AG09309 (cell line): ENCODE results near the gene CLEC2A.

Experiments used
- DNase-seq: peaks from one replicate; pipeline ENCODE4 v3.0.0-alpha.2; 2010; ENCODE audit warnings: low read depth
- H3K4me3 ChIP-seq: 2 replicates; pipeline ENCODE4 v1.5.1; 2011; ENCODE audit warnings: mild to moderate bottlenecking, low read depth, low read length, moderate library complexity; ENCODE audit not compliant: control insufficient read depth
- TF ChIP-seq, protein P1 (sequence below): IDR thresholded peaks from 2 replicates; pipeline ENCODE4 v1.5.1; 2011; ENCODE audit warnings: mild to moderate bottlenecking, low read depth, low read length, inconsistent platforms; ENCODE audit not compliant: insufficient read depth, control insufficient read depth; ENCODE audit errors: missing control alignments

The CLEC2A gene

DNA sequence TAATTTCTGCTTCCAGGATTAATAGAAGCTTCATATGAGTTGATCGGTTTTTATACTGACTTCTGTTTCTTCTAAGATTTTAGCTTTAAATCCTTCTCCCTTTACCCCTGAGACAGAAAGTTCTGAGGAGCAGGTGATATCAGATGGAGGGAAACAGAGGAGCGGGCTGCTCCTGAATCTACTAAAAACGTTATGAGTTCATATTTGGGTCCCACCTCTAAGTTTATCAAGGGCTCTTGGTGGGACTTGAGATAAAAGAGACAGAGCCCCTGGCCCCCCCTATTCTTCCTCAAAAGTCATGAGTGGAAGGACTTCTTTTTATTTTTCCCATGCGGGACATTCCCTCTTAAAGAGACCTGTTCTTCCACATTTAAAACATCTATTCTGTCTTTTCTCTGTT lies 23.8 kb downstream of the CLEC2A start:
- no peak for DNase-seq
- no peak overlapping the region for H3K4me3 ChIP-seq
- TF ChIP-seq, protein P1, sequence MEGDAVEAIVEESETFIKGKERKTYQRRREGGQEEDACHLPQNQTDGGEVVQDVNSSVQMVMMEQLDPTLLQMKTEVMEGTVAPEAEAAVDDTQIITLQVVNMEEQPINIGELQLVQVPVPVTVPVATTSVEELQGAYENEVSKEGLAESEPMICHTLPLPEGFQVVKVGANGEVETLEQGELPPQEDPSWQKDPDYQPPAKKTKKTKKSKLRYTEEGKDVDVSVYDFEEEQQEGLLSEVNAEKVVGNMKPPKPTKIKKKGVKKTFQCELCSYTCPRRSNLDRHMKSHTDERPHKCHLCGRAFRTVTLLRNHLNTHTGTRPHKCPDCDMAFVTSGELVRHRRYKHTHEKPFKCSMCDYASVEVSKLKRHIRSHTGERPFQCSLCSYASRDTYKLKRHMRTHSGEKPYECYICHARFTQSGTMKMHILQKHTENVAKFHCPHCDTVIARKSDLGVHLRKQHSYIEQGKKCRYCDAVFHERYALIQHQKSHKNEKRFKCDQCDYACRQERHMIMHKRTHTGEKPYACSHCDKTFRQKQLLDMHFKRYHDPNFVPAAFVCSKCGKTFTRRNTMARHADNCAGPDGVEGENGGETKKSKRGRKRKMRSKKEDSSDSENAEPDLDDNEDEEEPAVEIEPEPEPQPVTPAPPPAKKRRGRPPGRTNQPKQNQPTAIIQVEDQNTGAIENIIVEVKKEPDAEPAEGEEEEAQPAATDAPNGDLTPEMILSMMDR, result no peak

DNA sequence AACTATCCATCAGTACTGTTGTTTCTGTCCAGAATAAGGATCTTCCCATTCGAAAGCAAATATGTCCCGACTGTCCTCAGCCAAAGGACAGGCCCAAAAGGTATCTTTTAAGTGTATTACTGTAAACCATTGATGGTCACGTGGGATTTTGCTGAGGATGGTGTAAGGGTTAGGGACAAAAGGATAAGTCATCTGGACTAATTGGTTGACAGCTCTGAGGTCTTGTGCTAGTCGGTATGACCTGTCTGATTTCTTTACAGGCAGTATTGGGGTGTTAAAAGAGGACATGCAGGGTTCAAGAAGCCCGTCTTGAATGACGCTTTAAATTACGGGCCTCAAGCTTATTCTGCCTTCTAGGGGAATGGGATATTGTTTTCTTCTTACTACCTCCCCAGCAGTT lies 24.4 kb downstream of the CLEC2A start:
- TF ChIP-seq, protein P1, result no peak
- no peak overlapping the region for H3K4me3 ChIP-seq
- DNase-seq, result no peak

DNA sequence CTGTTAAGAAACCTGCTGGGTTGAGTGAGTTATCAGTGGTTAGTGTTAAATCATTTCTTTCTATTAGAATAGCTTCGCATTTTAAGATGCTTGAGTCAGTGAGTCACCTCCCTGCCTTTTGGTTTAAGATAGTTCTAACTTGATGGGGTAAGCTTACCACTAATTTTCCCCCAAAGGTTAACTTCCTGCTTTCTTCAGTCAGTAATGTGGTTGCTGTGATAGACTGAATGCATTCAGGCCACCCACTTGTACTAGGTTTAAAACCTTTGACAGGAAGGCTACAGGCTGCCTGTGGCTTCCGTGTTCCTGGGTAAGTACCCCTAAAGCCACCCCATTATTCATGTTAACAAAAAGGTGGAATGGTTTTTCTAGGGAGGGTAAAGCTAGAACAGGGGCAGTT lies 25.3 kb downstream of the CLEC2A start:
- DNase-seq, result no peak
- TF ChIP-seq, protein P1, result no peak

DNA sequence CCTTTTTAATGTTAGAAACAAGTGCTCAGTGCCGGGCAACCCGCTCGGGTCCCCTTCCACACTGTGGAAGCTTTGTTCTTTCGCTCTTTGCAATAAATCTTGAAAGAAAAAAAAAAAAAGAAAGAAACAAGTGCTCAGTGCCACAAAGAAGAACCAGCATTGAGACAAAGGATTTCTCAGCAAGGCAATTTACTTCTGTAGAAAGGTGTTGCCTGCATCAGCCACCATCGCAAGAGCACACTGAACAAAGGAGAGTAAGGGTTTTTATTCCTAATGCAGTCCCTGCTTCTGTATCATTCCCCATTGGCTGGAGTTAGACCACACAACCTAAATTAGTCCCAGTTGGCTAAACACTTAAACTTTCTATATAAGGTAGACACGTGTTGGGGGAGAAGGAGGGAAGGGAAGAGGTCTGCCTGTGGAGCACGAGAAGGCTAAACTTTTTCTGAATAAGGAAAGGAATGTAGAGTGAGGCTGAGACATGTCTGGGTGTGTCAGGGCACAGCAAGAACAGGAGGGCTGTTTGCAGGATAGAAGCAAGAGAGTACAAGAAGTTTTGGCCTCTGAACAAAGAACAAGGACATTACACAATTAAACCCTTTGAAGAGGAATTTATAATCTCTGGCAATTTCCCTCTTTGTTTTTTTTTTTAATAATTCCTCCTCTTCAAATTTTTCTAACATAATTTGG lies 29.5 kb downstream of the CLEC2A start:
- TF ChIP-seq, protein P1, result no peak
- H3K4me3 ChIP-seq, result no peak overlapping the region
- DNase-seq, result no peak

More for the DNA sequence above, 25.3 kb downstream of the CLEC2A start:
- no peak overlapping the region for H3K4me3 ChIP-seq

DNA sequence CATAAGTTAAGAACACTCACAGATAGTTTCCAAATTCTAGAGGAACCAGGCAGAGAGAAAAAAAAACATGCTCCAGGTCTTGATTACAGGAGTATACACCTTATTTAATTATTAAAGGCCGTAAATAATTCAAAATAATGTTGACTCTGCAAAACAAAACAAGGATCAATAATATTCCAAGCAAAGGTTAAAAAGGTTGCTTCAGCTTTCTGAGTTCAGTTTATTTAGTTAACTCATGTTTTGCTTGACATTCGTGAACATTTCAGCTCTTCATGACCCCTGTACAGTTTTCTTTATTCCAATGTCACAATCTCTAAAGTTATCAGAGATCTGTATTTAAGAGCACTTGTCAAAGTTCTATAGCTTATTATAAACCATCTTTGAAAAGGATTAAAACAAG lies 31.2 kb downstream of the CLEC2A start:
- H3K4me3 ChIP-seq, result no peak overlapping the region
- TF ChIP-seq, protein P1, result no peak

DNA sequence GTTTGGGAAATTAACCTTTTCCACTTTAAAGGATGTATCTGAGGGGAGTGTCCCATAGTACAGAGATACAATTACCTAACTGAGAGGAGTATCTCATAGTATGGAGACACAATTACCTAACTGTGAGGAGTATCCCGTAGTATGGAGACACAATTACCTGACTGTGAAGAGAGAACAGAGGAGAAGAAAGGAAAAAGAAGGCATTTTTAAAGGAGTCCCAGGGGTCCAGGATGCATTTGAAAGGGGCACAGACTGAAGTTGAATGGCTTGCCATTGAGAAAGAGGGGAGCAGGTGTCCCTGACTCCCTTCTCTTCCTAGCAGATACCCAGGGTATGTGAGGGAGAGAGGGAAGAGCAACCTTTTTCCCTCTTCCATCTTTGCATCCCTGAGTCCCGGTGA lies 33.0 kb downstream of the CLEC2A start:
- DNase-seq, result no peak
- H3K4me3 ChIP-seq, result no peak overlapping the region
- TF ChIP-seq, protein P1, result no peak

More for the DNA sequence above, 31.2 kb downstream of the CLEC2A start:
- no peak for DNase-seq
